Measurements from ENCODE around the gene EHD4.

EHD4 gene

DNA sequence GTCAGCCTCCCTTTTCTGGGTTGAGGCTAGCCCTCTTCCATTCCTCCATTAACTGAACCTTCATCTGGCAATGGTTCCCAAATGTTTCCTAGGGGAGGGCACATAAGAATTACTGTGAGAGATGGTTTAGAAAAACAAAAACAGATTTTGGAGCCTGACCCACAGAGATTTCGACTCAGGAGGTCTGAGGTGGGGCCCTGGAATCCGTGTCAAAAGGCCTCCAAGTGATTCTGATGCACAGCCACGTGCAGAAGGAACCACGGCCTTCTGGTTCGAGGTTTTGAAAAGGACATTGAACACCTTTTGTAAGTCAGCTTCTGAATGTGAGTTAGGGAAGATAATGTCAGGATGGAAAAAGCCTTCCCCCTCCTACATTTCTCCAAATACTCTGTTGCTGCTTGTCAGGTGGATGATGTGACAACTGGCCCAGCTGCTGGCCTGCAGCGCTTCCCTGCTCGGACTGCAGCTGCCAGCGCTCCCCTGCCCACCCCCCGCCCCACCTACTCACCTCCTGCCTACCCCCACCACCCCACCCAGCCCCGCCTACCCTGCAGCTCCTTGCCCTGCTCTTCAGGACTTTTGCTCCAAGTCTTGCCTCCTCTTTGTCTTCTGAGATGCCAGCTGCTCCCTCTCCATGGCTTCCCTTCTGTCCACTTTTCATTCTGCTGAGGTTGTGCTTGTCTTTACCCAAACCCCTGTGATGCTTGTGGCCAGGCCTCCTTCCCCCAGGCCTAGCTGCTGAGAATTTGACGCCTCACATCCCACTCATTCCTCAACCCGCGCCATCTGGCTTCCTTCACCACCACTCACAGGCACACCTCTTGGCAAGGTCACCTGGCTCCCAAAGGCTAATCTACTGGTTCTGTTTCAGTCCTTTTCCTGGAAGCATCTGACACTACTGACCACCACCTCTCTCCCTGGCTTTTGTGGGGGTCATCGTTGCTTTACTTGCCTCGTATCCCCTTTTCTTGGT, 6.6 kb downstream of the EHD4 start:
- H3K4me3 Mint-ChIP-seq: no peak overlapping the region

DNA sequence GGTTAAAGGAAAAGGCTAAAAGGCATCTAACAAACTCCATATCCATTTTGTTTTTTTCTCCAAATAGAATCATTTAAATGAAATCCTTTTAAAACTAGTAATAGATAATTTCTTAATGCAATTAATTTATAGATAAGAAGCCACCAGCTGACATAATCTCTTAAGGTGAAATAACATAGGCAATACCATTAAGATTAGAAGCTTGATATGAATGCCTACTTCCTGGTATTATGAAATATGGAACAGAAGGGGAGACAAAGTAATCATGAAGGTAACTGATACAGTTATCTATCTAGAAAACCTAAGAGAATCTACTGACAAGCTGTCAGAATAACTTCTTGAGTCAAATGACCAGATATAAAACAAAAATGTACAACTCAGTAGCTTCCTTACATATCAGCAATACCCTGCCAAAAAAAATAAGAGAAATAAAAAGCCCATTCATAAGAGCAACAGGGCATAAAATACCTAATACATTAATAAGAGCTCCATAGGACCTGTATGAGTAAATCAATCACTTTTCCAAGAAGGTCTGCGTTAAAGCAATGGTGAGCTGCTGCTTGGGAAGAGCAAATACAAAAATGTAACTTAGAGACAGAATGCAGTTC, 10.7 kb downstream of the EHD4 start:
- Mint-ChIP-seq H3K4me1 (peaks cover 12% of the 10 kb centered on the region), H3K27ac (no peak overlapping the region), H3K27me3 (no peaks in the 10 kb centered on the region), H3K4me3 (no peak overlapping the region), H3K9me3 (no peaks in the 10 kb centered on the region), H3K36me3 (no peaks in the 10 kb centered on the region)
- ATAC-seq (ENCODE audit: low read depth): no peak
- DNase-seq (ENCODE audit: low spot score in 2 of 2): no peak

More for the DNA sequence above, 6.6 kb downstream of the EHD4 start:
- Mint-ChIP-seq H3K4me1 (peaks cover 37% of the 10 kb centered on the region), H3K9me3 (no peaks in the 10 kb centered on the region), H3K27ac (no peak overlapping the region), H3K27me3 (no peaks in the 10 kb centered on the region), H3K36me3 (no peaks in the 10 kb centered on the region)
- no peak for ATAC-seq (ENCODE audit: low read depth)
- DNase-seq (ENCODE audit: low spot score in 2 of 2): no peak

DNA sequence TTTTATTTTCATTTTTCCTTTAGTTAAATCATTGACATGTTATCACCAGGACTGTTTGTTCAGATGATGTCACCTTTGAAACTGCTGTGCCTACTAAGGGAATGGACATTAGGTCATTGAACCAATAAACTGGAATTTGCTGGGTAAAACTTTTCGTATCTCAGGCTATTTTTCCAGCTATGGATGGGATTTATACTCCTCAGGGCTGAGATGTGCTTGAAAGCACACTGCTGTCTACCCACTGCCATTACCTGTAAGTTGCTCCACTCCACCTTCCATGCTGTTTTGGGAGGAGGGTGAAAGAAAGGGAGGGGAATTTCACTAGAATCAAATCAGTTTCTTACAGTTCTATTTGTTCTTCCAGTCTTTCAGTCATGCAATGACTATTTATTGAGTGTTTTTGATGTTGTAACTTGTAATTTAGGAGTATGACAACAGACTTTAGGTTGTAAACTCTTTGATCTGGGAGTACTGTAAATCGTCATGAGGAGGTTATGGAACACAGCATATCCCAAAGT, 11.3 kb downstream of the EHD4 start:
- no peaks in the 10 kb centered on the region for H3K27me3 Mint-ChIP-seq
- DNase-seq (ENCODE audit: low spot score in 2 of 2) (no peak), ATAC-seq (ENCODE audit: low read depth) (no peak)
- H3K4me1 Mint-ChIP-seq: peaks cover 8% of the 10 kb centered on the region
- no peak overlapping the region for H3K4me3 Mint-ChIP-seq
- no peaks in the 10 kb centered on the region for H3K36me3 Mint-ChIP-seq
- no peak overlapping the region for H3K27ac Mint-ChIP-seq
- H3K9me3 Mint-ChIP-seq: no peaks in the 10 kb centered on the region

DNA sequence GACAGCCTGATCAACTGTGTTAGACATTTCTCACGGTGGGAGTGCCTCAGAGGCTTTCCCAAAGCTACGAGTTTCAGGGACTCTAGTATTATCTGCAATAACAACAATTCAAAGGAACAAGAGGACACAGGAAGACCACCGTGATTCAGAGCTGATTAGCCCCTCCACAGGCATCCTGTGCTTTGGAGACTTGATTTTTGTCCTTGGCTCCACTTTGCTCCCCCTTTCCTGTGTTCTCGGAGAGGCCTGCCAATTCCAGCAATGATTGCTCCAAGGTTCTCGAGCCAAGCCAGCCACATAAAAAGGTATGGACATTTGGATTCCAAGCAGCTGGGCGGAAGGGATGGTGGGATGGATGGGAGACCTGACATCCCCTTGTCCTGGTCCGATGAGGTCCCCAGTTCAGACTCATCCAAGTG, 14.3 kb downstream of the EHD4 start:
- DNase-seq (ENCODE audit: low spot score in 2 of 2) (no peak), ATAC-seq (ENCODE audit: low read depth) (no peak)
- Mint-ChIP-seq H3K4me1 (peaks cover 6% of the 10 kb centered on the region), H3K4me3 (no peak overlapping the region), H3K27me3 (no peaks in the 10 kb centered on the region), H3K27ac (no peak overlapping the region), H3K9me3 (no peaks in the 10 kb centered on the region), H3K36me3 (no peaks in the 10 kb centered on the region)

DNA sequence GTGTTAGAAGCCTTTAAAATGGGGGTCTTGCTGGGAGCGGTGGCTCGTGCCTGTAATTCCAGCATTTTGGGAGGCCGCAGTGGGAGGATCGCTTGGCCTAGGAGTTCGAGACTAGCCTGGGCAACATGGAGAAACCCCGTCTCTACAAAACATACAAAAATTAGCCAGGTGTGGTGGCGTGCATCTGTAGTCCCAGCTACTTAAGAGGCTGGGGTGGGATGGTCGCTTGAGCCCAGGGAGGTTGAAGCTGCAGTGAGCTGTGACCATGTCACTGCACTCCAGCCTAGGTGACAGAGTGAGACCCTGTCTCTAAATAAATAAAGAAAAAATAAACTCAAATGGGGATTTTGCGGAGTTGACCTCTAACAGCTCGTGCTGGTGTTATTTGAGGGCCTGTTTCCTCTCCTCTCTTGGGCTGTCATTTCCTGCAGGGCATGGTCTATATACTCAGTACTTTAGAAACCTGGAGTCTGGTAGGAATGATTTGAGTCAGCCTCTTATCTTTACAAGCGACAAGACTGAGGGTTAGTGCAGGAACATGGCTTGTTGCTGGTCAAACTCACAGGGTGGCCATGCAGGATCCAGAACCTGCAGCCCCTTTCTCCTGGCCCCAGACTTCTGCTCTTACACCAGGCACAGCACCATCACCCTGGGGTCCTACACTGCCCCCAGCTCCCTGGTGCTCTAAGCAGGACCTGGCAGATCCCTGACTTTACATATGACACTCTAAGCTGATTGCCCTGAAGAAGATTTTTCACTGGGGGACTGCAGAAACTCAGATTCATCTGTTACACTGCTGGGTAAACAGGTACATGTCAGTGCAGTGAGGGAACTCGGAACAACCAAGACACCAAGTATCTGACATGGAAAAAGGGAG, 15.1 kb downstream of the EHD4 start:
- Mint-ChIP-seq H3K36me3 (peaks cover 2% of the 10 kb centered on the region), H3K9me3 (no peaks in the 10 kb centered on the region), H3K27me3 (no peaks in the 10 kb centered on the region), H3K4me1 (peaks cover 6% of the 10 kb centered on the region), H3K27ac (no peak overlapping the region), H3K4me3 (no peak overlapping the region)
- ATAC-seq (ENCODE audit: low read depth): no peak
- no peak for DNase-seq (ENCODE audit: low spot score in 2 of 2)

DNA sequence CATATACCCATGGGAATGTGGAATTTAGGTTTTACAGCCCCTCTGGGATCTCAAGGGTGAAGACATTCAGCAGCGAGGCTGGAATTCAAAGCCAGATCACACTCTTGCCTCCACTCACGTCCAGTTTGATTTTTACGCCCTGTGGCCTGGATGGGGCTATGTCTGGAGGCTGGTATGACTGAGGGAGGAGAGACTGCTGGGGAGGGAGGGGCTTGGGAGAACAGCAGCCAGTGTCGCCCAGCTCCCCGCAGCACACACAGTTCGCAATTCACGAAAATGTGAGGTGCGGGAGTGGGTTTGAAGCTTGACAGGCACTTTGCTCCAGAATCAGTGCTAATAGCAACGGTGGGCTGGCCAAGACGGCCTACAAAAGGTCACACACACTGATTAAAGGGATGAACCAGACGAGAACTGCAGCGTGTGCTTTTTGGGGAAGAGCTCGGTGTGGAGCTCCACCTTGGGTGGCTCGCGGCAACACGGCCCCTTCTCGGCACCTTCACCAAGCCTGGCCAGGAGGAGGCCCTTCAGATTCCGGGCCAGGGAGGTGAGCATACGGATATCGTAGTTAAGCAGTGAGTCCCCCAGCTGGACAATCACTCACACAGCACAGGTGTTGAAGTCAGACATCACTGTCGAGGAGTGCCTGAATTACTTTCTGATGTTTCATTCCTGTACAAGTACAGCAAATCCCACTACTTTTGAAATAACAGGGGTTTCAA, 16.4 kb downstream of the EHD4 start:
- Mint-ChIP-seq H3K27ac (no peak overlapping the region), H3K4me3 (no peak overlapping the region), H3K4me1 (peaks cover 6% of the 10 kb centered on the region), H3K36me3 (peaks cover 8% of the 10 kb centered on the region), H3K9me3 (no peaks in the 10 kb centered on the region), H3K27me3 (no peaks in the 10 kb centered on the region)
- ATAC-seq (ENCODE audit: low read depth) (no peak), DNase-seq (ENCODE audit: low spot score in 2 of 2) (no peak)

DNA sequence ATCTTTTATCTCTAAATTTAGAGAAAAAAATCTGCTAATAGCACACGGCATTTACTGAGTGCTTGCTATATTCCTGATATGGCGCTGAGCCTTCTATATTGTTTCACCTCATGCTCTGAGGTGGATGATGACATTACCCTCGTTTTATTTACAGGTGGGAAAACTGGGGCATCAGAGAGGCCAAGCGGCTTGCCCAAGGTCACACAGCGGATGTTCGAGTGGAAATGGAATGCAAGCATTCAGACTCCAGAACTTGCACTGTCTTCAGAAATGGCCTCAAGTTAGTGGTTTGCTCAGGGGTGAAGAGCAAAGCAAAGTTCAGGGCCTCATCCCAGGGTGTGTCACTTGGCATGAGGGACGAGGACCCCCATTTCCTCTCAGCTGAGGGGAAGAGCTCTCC, 17.3 kb downstream of the EHD4 start:
- Mint-ChIP-seq H3K27me3 (no peaks in the 10 kb centered on the region), H3K4me3 (no peak overlapping the region), H3K36me3 (peaks cover 10% of the 10 kb centered on the region), H3K27ac (no peak overlapping the region), H3K4me1 (peaks cover 6% of the 10 kb centered on the region), H3K9me3 (no peaks in the 10 kb centered on the region)
- DNase-seq (ENCODE audit: low spot score in 2 of 2) (no peak), ATAC-seq (ENCODE audit: low read depth) (no peak)

DNA sequence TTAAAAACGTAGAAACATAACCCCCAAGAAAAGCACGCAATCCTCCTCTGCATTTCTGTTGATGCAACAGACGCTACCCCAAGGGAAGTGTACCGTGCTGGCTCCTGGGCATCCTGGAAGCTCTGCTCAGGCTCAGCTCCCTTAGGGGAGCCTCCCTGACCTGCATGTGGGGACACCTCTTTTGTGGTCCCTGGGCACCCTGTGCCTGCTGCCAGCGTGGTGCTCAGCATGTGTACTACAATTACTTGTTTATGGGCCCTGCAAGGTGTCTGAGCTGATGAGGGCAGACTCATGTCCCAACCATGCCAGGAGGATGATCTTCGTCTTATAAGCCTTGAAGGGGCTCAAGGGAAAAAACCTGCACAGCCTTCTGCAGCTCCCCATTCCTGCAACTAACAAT, 18.3 kb downstream of the EHD4 start:
- Mint-ChIP-seq H3K27me3 (no peaks in the 10 kb centered on the region), H3K36me3 (peaks cover 10% of the 10 kb centered on the region), H3K4me3 (no peak overlapping the region), H3K27ac (no peak overlapping the region), H3K9me3 (no peaks in the 10 kb centered on the region), H3K4me1 (peaks cover 6% of the 10 kb centered on the region)
- DNase-seq (ENCODE audit: low spot score in 2 of 2): no peak
- no peak for ATAC-seq (ENCODE audit: low read depth)

DNA sequence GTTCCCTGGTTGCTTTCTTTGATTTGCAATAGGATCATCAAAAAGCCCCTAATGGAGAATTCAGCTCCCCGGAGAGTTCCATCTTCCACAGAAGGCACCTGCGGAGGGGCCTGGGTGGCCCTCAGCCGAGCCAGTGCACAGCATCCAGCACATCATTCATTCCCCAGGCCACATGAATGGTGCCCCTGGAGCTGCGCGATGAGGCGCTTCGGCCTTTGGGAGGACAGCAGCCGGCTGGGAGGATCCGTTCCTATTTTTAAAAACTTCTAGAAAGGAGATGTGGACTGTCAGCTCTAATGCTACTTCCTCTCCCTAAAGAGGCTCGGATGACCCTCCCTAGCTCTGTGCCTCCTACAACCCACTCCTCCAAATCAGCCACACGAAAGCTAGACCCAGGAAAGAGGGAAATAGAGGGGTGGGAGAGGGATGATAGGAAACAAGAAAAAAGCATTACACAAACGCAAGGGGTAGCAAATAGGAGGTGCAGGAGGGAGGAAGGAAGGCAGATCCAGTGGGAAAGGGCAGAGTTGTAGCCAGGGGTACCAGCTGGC, 20.3 kb downstream of the EHD4 start:
- Mint-ChIP-seq H3K27me3 (no peaks in the 10 kb centered on the region), H3K27ac (no peak overlapping the region), H3K9me3 (no peaks in the 10 kb centered on the region), H3K4me3 (no peak overlapping the region), H3K36me3 (peaks cover 10% of the 10 kb centered on the region), H3K4me1 (no peaks in the 10 kb centered on the region)
- DNase-seq (ENCODE audit: low spot score in 2 of 2) (no peak), ATAC-seq (ENCODE audit: low read depth) (no peak)

DNA sequence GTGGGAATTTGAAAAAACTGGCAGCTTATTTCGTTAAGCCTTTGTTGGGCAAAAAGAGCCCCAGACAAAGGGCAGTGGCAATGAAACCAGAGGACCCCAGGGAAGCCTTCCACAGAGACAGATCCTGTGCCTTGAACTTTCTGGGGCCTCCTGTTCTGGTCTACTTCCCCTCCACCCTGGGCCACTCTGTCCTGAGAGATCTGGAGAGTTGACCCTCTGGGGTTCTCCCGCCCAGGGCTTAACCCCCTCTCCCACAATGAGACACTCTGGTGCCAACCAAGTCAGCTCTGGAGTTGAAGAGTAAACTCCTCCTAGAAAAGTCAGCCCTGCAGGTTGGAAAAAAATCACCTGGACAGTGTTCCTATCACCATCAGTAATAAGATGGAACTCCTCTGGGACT, 20.8 kb downstream of the EHD4 start:
- no peak overlapping the region for H3K27ac Mint-ChIP-seq
- DNase-seq (ENCODE audit: low spot score in 2 of 2): no peak

DNA sequence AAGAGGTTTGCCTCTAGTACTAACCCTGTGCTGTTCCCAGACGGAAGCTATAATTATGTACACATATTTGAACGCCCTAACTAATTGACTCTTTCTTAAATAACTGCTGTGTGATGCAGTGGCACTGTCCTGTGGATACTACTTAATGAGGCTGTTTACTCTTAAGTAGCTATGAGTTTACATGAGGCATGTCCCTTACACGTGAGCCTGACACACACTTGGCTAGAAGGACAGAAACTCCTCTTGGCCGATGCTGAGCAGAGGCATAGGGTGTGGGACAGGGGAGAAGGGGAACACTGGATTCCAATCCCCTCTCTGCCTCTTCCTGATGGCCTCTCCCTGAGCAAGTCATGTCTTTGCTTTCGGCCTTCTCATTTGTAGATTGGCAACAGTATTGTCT, 21.9 kb downstream of the EHD4 start:
- peaks cover 10% of the 10 kb centered on the region for H3K36me3 Mint-ChIP-seq
- H3K27ac Mint-ChIP-seq: no peak overlapping the region
- no peaks in the 10 kb centered on the region for H3K27me3 Mint-ChIP-seq
- no peak for ATAC-seq (ENCODE audit: low read depth)
- DNase-seq (ENCODE audit: low spot score in 2 of 2): no peak
- H3K4me1 Mint-ChIP-seq: no peaks in the 10 kb centered on the region
- H3K4me3 Mint-ChIP-seq: no peak overlapping the region
- no peaks in the 10 kb centered on the region for H3K9me3 Mint-ChIP-seq

More for the DNA sequence above, 20.8 kb downstream of the EHD4 start:
- Mint-ChIP-seq H3K4me3 (no peak overlapping the region), H3K27me3 (no peaks in the 10 kb centered on the region), H3K4me1 (no peaks in the 10 kb centered on the region), H3K36me3 (peaks cover 10% of the 10 kb centered on the region), H3K9me3 (no peaks in the 10 kb centered on the region)
- ATAC-seq (ENCODE audit: low read depth): no peak

DNA sequence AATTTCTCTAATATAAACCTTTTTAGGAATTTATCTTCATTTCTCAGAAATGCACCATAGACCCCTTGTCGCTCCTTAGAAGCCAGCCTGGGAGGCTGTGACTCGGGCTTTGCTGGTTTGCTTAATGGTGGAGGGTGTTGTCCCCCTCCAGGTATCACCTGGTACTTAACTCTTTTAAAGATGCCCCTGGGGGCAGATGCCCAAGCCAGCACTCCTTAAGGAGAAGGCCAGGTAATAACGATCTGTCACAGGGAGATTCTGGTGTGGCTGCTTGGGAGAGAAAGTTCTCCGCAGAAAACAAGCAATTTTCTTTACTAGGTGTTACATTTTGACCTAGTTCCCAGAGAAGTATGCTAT, 22.3 kb downstream of the EHD4 start:
- no peak for ATAC-seq (ENCODE audit: low read depth)
- H3K27ac Mint-ChIP-seq: no peak overlapping the region
- H3K4me3 Mint-ChIP-seq: no peak overlapping the region
- no peaks in the 10 kb centered on the region for H3K4me1 Mint-ChIP-seq
- H3K9me3 Mint-ChIP-seq: no peaks in the 10 kb centered on the region
- DNase-seq (ENCODE audit: low spot score in 2 of 2): no peak
- H3K27me3 Mint-ChIP-seq: no peaks in the 10 kb centered on the region
- peaks cover 10% of the 10 kb centered on the region for H3K36me3 Mint-ChIP-seq

DNA sequence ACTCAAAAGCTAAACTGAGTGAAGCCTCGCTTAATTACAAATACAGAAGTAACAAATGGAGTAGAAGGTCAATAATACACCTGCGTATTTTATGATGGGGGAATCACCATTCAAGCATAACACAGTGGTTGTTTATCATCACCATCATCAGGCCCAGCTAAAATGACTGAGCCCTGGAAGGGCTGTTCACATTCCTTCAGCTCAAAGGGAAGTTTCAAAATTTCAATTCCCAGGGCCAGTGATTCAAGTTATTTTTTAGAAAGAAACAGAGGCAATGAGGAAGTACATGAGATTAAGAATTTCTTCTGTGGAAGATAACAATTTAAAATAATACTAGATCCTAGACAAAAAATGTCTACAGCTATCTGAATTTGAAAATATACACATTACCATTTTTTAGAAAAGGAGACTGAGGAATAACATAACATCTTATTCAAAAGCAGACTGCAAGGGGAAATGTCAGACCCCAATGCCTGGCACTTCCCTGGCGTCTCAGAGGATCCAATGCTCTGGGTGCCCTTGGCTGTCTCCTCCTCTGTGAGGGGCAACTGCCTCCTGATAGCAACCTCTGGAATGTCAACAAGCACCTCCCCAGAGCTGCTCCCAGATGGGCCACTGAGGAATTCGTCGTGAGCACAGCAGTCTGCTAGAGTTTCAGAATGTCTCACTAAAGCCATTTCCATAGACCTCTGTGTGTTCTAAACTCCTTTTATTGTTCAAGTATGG, 22.8 kb downstream of the EHD4 start:
- no peak overlapping the region for H3K4me3 Mint-ChIP-seq
- no peaks in the 10 kb centered on the region for H3K9me3 Mint-ChIP-seq
- no peak overlapping the region for H3K27ac Mint-ChIP-seq
- ATAC-seq (ENCODE audit: low read depth) (no peak), DNase-seq (ENCODE audit: low spot score in 2 of 2) (no peak)
- H3K4me1 Mint-ChIP-seq: no peaks in the 10 kb centered on the region
- peaks cover 10% of the 10 kb centered on the region for H3K36me3 Mint-ChIP-seq
- no peaks in the 10 kb centered on the region for H3K27me3 Mint-ChIP-seq
